NCI-H2196 treated with DMSO at 0.1 percent for 48 hours (cell line): Measurements from ENCODE around the gene DOHH.

ENCODE experiments used
- DNase-seq: peaks from one replicate; lab custom pipeline; 2025; ENCODE audit not compliant: unreplicated experiment; lab: John Stamatoyannopoulos, UW

The DOHH gene

DNA sequence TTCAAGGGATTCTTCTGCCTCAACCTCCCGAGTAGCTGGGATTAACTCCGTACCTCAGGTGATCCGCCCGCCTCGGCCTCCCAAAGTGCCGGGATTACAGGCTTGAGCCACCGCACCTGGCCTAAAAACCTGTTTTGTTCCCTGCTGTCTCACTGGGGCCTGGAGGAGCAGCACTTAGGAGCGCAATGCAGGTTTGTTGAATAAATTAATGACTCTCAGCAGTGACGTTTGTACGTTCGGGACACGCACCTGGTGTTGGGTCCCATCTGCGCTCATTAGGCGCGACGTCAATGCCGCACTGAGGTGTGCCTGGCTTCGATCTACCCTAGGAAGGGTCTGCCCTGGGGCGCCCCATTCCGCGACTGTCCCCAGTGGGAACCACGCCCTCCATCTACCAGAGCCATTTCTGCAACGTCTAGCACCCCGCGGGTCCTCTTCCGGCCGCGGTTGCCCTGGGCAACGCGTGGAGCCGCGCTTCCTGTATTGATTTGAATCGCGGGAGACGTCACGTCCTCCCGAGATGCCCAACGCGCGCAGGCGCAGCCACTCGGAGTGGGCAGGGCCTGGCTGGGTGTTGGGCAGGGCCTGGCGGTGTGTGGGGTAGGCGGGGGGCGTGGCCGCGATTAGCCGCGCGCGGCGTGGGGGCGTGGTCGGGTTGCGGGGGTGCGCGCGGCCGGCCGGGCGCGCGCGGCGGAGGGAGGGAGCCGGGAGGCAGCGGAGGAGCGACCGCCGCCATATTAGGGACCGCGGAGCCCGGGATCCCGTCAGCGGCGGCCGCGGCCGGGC lies 5.3 kb upstream of the DOHH start, which contains the start of gene FZR1:
TSS of gene FZR1 (plus strand) at position 714 of the 786 bp plus-strand sequence. CDS start 16,679 bp downstream, outside the sequence.
- peak; percentile 93 for DNase-seq

DNA sequence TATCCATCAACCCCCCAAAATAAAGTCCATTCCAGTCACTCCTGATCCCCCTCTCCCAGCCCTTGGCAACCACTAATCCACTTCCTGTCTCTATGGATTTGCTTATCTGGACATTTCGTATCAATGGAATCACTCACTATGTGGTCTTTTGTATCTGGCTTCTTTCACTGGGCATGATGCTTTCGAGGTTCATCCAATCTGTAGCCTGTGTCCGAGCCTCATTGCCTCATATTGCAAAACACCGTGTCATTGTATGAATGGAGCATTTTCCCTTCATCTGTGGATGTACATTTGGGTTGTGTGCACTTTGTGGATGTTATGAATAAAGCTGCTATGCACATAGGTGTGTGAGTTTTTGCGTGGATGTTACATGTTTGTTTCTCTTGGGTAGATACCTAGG lies 4.3 kb upstream of the DOHH start:
- DNase-seq, result no peak

DNA sequence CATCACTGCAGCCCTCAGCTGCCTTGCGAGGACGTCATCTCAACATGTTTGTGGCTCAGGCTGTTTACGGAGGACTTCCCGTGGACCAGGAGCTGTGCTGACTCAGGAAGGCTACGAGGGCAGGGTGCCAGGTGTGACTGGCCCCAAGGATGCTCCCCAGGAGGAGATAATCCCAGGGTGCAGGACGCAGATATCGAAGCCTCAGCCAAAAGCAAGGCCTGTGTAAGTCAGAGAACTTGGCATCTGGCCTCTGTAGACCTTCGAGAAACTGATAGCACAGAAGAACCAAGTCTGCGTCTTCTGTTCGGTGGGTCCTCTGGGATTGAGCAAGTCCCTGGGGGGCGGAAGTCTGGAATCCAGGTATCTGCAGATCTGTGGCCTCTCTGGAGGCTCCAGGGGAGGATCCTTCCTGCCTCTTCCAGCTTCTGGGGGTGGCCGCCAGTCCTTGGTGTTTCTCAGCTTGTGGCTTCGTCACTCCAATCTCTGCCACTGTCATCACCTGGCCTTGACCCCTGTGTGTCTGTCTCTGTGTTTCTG lies 2.6 kb upstream of the DOHH start:
- no peak for DNase-seq

DNA sequence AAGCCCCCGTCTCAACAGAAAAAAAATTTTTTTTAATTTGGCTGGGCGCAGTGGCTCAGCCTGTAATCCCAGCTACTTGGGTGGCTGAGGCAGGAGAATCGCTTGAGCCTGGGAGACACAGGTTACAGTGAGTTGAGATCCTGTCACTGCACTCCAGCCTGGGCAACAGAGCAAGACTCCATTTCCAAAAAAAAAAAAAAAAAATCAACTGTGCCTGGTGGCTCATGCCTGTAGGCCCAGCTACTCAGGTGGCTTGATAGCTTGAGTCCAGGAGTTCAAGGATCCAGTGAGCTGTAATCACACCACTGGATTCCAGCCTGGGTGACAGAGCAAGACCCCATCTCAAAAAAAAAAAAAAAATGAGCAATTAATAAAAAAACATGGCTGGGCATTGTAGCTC lies 1.3 kb upstream of the DOHH start:
- no peak for DNase-seq

DNA sequence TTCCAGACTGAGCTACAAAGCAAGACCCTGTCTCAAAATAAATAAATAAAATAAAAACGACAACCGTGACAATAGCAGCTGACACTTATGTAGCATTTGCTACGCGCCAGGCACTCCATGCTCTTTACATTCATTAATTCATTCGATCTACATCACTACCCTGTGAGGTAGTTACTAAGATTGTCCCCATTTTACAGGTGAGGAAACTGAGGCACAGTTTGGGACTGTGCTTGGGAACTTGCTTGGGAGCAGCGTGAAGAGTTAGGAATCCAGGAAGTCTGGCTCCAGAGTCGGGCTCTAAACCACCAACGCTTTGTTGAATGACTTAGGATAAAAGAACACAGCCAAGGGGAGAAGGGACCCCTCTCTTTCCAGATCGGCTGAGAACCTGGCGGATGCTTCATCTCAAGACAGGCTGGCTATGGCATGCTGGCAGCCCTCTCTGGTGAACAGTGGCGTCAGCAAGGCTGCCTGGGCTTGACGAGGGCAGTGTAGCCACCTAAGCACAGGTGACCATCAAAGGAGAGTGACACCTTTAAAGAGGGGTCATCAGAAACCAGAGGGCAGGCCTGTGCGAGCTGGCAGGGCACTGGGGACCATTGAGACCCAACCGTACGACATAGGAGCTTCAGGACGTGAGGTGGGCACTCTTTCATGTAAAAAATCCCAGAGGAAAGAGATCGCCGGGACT lies 591 bp downstream of the DOHH start:
- DNase-seq, result no peak

DNA sequence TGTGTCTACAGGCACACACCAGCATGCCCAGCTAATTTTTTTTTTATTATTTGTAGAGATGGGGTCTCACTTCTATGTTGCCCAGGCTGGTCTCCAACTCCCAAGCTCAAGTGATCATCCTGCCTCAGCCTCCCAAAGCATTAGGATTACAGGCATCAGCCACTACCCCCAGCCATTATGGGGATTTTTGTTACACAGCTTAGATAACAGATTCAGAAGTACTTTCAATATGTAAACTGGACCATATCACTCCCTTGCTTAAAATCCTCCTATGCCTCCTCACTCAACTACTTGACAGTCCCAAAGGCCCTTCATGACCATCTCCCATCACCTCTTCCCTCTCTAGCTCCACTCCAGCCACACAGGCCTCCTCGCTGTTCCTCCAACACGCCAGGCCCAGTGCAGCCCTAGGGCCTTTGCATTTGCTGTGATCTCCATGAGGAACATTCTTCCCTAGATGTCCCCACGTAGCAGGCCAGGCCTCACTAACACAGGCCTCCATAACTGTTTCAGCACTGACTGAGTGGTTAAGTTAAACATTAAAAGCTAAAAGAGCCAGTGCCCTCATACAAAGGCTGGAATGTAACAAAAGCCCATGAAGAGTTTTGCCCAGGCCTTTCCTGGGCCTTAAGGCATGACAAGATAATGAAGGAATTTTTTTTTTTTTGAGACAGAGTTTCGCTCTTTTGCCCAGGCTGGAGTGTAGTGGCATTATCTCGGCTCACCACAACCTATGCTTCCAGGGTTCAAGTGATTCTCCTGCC lies 2.5 kb downstream of the DOHH start:
- no peak for DNase-seq

DNA sequence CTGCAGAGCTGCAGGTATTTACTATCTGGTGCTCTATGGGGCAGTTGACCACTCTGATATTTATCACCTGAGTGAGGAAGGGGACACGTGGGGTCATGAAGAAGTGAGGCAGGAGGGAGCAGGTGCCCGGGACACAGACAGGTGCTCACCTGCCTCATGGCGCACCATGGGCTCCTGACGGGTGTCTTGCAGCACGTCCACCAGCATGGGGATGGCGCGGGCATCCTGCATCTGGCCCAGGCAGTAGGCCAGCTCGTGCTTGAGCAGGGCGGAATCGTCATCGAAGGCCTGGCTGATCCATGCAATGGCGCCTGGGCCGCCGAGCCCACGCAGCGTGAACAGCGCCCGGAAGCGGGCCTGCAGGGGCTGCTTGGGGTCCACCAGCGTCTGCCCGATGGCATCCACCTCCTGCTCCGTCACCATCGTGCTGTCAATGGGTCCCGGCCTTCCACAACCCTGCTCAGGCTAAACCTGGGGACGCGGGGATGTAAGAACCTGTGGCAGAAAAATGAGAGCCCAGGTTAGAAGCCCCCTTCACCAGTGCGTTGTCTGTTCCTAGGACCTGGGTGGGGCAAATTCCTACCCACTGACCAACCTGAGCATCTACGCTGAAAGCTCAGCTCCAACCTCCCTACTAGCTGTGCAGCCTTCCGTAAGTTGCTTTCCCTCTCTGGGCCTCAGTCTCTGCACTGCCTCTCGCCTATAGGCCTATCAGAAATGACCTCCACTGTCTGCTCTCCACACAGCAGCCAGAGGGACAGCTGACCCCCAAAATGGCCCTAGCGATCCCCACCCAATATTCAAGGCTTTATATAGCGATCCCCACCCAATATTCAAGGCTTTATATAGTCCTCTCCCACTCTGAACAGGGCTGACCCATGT lies 3.8 kb downstream of the DOHH start:
- DNase-seq, result no peak

DNA sequence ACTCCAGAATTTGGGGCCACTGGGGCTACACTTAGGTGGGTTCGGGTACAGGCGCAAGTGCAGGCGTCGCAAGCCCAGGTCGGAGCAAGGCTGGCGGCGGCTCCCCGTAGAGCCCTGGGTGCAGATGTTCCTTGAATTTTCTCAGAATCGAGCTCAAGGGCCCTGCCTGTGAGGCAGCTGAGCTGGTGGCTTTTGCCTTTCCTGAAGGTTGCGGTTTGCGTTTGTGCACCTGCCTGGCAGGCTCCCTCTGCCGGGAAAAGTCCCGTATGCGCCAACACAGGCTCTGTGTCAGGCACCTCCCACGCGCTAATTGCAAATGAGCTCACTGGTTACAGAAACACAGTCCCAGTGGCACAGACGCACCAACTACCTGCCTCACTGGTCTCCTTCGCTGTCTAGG lies 5.9 kb downstream of the DOHH start:
- DNase-seq, result peak; percentile 57

DNA sequence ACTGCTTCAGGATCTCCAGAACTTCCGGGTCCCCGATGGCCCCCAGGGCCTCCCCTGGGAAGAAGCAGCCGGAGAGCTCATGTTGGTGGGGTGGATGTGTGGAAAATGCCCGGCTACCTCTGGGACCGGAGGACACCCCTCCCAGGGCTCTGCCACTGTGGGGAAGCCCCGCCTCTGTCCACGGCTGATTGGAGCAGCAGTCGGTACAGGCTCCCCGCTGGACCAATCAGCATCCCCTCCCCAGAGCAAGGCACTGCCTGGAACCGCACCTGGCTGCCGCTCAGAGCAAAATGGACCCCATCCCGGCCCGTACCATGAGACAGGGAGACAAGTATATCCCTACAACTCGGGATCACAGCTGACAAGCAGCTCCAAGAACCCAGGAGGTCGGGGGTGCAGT lies 6.4 kb downstream of the DOHH start:
- peak; percentile 22 for DNase-seq

DNA sequence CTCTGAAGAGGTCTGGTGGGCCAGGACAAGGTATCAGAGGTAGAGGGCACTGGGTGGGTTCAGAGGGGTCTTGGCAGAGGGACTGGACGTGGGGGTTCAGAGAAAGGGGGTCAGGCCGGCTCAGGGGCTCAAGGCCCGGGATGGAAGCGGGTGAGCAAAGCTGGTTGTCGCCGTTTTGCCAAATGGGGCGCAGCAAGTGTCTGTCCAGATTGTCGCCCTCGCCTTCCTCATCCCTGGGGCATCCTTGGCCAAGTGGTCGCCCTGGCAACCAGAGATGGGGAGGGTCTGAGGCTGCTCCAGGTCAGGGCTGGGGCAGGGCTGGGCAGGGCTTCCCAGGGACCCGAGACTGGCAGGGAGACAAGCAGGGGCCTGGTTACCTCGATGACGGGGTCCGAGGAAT lies 6.8 kb downstream of the DOHH start:
- no peak for DNase-seq

DNA sequence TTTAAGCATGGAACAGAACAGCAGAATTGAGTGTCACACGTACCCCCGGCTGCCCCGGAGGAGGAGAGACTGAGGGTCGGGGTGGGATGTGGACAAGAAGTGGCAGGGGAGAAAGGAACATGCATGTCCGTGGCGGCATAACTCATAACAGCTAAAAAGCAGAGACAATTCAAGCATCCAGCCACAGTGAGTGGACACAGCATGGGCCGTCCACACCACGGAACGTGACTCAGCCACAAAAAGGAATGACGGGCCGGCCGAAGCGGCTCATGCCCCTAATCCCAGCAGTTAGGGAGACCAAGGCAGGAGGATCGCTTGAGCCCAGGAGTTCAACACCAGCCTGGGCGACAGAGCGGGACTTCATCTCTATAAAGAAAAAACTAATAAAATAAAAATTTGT lies 7.6 kb downstream of the DOHH start:
- no peak for DNase-seq

DNA sequence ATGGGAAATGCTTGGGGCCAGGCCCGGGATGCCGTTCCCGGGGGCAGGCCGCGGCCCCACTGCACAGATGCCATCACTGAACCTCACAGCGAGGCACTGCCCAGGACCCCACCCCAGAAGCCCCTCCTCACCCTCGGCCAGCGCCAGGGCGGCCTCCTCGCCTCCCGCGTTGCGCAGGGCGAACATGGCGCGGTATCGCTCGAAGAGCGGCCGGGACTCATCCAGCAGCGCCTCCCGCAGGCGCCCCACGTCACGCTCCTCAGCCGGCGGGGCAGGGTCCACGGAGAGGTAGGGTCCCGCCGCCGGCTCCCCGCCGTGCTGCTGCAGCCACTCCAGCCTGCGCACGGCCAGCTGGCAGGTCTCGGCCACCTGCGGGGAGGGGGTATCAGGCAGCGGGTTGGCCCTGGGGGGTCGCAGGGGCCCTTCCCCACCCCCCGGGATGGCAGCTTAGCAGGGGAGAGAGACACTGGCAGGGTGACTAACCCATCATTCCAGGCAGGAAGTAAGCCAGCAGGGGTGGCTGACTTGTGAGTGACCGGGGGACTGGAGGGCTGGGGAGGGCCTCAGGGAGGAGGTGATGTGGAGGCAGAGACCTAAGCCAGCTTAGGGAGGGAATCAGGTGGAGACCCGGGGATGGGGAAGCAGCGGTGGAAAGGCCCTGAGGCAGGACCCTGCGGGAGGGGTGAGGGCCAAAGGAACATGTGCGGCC lies 8.2 kb downstream of the DOHH start:
- DNase-seq, result no peak

DNA sequence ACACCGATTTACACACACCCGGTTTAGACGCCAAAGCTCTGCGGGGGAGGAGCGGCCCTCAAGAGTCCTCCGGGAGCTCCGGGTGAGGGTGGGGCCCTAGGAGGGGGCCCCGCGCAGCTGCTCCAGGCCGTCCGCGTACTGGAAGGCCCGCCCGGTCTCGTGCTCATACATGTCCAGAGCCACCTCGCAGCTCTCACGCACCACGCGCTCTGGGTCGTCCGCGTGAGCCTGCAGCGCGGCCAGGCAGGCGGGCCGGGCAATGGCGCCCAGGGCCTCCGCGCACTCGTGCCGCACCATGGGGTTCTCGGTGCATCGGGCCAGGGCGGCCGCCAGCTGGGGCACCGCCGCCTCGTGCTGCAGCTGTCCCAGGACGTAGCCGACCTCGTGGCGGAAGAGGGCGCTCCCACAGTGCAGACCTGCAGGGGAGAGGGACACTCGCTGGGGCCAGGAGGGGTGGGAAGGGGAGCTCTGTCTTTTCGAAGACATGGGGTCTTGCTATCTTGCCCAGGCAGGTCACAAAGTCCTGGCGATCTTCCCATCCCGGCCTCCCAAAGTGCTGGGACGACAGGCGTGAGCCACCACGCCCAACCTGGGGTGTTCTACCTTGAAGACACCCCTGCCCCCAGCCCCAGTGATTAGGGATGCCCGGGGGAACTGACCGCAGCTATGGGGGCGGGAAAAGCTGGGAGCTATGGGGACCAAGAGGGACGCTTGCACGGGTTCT lies 8.9 kb downstream of the DOHH start:
- DNase-seq, result no peak

DNA sequence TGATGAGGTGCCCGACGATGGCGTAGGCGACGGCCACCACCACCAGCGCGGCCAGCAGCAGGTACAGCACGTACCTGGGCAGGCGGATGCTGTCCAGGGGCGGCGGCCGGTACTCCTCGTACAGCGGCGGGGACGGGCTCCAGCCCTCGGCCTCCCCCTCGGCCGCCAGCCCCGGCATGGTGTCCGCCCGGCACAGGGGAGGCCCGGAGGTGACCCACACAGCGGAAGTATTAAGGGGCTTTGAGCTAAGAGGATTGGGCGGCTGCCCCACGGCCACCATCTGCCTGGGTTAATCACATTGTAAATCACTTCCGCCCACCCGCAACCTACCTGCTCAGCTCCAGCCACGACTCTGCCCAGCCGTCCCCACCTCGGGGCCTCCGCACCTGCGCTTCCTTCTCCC lies 17.2 kb downstream of the DOHH start, which contains the start of gene SMIM44:
TSS of gene SMIM44 (minus strand) at position 216 of the 403 bp plus-strand sequence. CDS start at position 178, 38 bp downstream.
- DNase-seq, result no peak

DNA sequence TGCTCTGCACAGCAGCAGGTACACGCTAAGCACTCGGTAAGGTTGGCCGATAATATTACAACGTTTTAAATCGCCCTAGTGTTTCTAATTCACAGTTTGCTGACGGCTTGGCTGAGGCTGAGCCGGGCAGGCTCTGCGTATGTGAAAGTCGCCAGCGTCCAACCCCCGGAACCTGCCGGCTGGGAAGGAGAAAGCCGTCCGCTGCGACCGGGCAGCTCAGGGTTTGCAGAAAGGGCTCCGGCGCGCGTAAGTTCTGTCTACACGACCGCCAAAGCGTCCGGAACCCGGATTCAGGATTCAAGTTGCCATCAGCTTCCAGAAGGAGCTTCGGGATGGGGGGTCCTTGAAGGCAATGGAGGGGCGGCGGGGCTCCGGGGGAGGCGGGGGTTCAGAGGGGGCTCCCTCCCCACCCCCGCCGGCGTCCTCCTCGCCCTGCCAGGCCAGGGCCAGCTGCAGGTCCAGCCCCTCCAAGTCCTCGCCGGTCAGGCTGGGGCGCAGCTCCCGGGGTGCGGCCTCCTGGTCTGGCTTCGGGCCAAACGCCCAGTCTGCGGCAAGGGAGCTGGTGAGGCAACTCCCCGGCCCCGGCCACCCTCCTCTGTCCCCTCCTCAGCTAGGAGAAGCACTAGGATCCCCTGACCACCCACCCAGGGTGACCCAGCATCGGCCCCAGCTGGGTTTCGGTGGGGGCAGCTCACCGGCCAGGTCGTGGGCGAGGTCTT lies 17.8 kb downstream of the DOHH start:
- DNase-seq, result no peak

DNA sequence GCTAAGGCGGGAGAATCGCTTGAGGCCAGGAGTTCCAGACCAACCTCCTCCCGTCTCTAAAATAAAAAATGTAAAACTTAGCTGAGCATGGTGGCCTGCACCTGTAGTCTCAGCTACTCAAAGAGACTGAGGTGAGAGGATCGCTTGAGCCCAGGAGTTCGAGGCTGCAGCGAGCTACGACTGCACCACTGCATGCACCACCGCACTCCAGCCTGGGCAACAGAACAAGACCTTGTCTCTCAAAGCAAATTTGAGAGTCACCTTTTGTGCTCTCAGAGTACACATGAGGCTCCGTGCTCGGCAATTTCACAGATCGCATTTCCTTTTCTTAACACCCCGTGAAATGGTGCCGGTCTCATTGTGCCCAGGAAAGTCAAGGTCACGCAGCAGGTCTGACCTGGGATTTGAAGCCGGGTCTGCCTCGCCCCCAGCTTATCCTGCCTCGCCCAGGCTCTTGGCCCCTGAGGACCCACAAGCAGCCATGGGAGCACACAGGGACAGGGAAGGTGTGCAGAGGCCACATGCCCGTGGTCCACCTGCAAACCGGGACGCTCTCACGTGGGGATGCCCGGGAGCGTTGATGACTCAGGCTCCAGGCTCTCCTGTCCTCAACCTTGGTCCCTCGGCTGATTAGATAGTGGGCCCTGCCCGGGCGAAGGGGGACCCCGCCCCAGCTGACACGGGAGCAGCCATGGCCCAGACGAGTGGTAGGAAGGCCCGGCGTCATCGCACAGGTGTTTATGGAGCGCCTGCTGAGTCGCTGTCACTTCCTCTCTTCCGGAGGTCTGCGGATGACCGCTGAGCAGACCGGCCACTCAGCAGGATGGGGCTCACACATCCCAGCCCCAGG lies 19.0 kb downstream of the DOHH start:
- DNase-seq, result no peak

DNA sequence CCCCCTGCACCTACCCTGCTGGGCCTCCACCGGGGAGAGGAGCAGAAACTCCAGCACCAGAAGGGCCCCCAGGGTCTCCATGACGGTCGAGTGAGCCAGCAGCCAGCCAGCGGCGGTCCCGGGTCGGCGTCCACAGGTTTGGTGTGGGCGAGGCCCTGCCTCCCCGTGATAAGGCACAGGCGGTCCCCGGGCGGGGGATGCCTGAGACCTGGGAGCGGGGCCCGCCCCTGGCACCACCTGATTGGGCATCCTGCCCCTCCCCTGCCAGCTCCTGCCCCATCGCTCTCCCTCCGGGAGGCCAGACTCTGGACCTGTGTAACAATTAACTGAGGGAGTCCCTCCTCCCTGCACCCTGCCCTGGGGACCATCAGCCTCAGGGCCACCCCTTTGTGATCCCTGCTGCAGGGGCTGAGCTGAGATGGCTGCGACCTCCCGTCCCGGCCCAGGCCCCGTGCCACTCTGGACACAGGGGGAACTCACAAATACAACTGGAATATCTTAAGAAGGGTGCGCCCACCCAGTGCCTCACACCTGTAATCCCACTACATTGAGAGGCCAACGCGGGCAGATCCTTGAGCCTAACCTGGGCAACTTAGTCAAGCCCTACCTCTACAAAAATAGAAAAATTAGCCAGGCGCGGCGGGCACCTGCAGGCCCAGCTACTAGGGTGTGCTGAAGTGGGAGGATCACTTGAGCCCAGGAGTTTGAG lies 19.9 kb downstream of the DOHH start, which contains the start of gene SMIM24:
TSS of gene SMIM24 (minus strand) at position 143 of the 709 bp plus-strand sequence. CDS start at position 81, 62 bp downstream.
- DNase-seq, result no peak
